Neural cell (in vitro differentiated cells): ENCODE measurements around the gene COL4A2. TPM values are rescaled to one million over a fixed set of nuclear protein-coding genes. Genes with fewer than 3 reads are reported as not detected.
"Not testable (repeated sequence)": the region's sequence is repeated elsewhere in the genome, so short reads cannot be mapped to it uniquely, and the experiment has no call there.

Source experiments
- H2AFZ ChIP-seq: fragments of 200-600, 300-800 bp; sonication (generic), shearing (Covaris generic); 2 replicates; pipeline ENCODE4 v1.6.0; 2014; ENCODE audit warnings: low read depth, mild to moderate bottlenecking, antibody characterized with exemption, low read length, moderate library complexity
- H3F3A ChIP-seq: fragments of 200-600 bp; shearing (Covaris generic); 2 replicates; pipeline ENCODE4 v1.6.1; 2016; ENCODE audit warnings: mild to moderate bottlenecking, moderate library complexity, mixed read lengths, antibody characterized with exemption, low read length; ENCODE audit not compliant: insufficient read depth, poor library complexity, severe bottlenecking
- H3K27ac ChIP-seq: fragments of 200-600, 300-800 bp; sonication (generic), shearing (Covaris generic); 2 replicates; pipeline ENCODE4 v1.5.1; 2014; ENCODE audit warnings: mild to moderate bottlenecking, low read length, moderate library complexity
- H3K27me3 ChIP-seq: fragments of 300-800, 200-600 bp; sonication (generic), shearing (Covaris generic); 2 replicates; pipeline ENCODE4 v1.6.0; 2014; ENCODE audit warnings: mild to moderate bottlenecking, low read depth, low read length, moderate library complexity; ENCODE audit not compliant: insufficient read depth
- H3K36me3 ChIP-seq: fragments of 300-800, 200-600 bp; sonication (generic), shearing (Covaris generic); 2 replicates; pipeline ENCODE4 v1.5.1; 2014; ENCODE audit warnings: mild to moderate bottlenecking, antibody characterized with exemption, low read length, moderate library complexity; ENCODE audit not compliant: insufficient read depth
- H3K4me2 ChIP-seq: fragments of 300-800, 200-600 bp; sonication (generic), shearing (Covaris generic); 2 replicates; pipeline ENCODE4 v1.6.0; 2014; ENCODE audit warnings: mild to moderate bottlenecking, low read length
- H3K4me3 ChIP-seq: fragments of 300-800, 200-600 bp; sonication (generic), shearing (Covaris generic); 2 replicates; pipeline ENCODE4 v1.5.1; 2014; ENCODE audit warnings: mild to moderate bottlenecking, low read length, moderate library complexity
- H3K79me2 ChIP-seq: fragments of 200-600 bp; shearing (Covaris generic); replicated peaks from 2 replicates; pipeline ENCODE4 v1.6.0; 2014; ENCODE audit warnings: mild to moderate bottlenecking, low read length, moderate library complexity; ENCODE audit not compliant: insufficient read depth
- H3K9ac ChIP-seq: fragments of 300-800, 200-600 bp; sonication (generic), shearing (Covaris generic); 2 replicates; pipeline ENCODE4 v1.6.1; 2016; ENCODE audit warnings: mild to moderate bottlenecking, low read length, mixed read lengths
- H3K9me2 ChIP-seq: fragments of 200-600 bp; shearing (Covaris generic); 2 replicates; pipeline ENCODE4 v1.6.1; 2016; ENCODE audit warnings: mild to moderate bottlenecking, low read length, mixed read lengths; ENCODE audit not compliant: insufficient read depth
- H3K9me3 ChIP-seq: fragments of 200-600, 300-800 bp; sonication (generic), shearing (Covaris generic); 2 replicates; pipeline ENCODE4 v1.6.1; 2016; ENCODE audit warnings: mild to moderate bottlenecking, mixed run types, low read length, moderate library complexity, mixed read lengths
- H4K20me1 ChIP-seq: fragments of 200-600 bp; shearing (Covaris generic); 2 replicates; pipeline ENCODE4 v1.6.1; 2016; ENCODE audit warnings: mild to moderate bottlenecking, mixed run types; ENCODE audit not compliant: insufficient read depth
- EP300 ChIP-seq: fragments of 450-650 bp; conservative IDR thresholded peaks from 2 replicates; pipeline ENCODE4 v1.6.1; 2014; ENCODE audit warnings: antibody characterized with exemption, mild to moderate bottlenecking, moderate library complexity; ENCODE audit not compliant: poor library complexity, severe bottlenecking
- EZH2 ChIP-seq: fragments of 200-600, 300-800 bp; shearing (Covaris generic), sonication (generic); IDR thresholded peaks from 2 replicates; pipeline ENCODE4 v1.6.1; 2014; ENCODE audit warnings: antibody characterized with exemption, low read length, borderline replicate concordance, mild to moderate bottlenecking; ENCODE audit not compliant: insufficient read depth, poor library complexity, severe bottlenecking
- MXI1 ChIP-seq: fragments of 450-650 bp; conservative IDR thresholded peaks from 2 replicates; pipeline ENCODE4 v1.6.1; 2014; ENCODE audit warnings: antibody characterized with exemption, mild to moderate bottlenecking; ENCODE audit not compliant: poor library complexity, severe bottlenecking
- POLR2AphosphoS5 ChIP-seq: IDR thresholded peaks from 2 replicates; pipeline ENCODE4 v1.6.1; 2012
- RAD21 ChIP-seq: fragments of 450-650 bp; conservative IDR thresholded peaks from 2 replicates; pipeline ENCODE4 v1.6.1; 2014; ENCODE audit warnings: antibody characterized with exemption, mild to moderate bottlenecking, moderate library complexity
- SMC3 ChIP-seq: fragments of 450-650 bp; conservative IDR thresholded peaks from 2 replicates; pipeline ENCODE4 v1.6.1; 2014; ENCODE audit warnings: antibody characterized with exemption, mild to moderate bottlenecking, moderate library complexity; ENCODE audit not compliant: poor library complexity
- TAF1 ChIP-seq: IDR thresholded peaks from 2 replicates; pipeline ENCODE4 v1.6.1; 2012; ENCODE audit warnings: low read depth
- polyA plus RNA-seq: library from polyadenylated mRNA; depleted of rRNA; stranded (reverse); fragments of >200 nt; gene quantifications from 2 replicates; pipeline ENCODE4 v1.2.3, GENCODE V29; 2014
- TF ChIP-seq, protein P1 (sequence below): IDR thresholded peaks from 2 replicates; pipeline ENCODE4 v1.6.1; 2012; ENCODE audit warnings: borderline replicate concordance
- TF ChIP-seq, protein P2 (sequence below): fragments of 450-650 bp; IDR thresholded peaks from 2 replicates; pipeline ENCODE4 v1.5.1; 2014; ENCODE audit warnings: antibody characterized with exemption, mild to moderate bottlenecking, moderate library complexity; ENCODE audit not compliant: poor library complexity, severe bottlenecking

The COL4A2 gene
- polyA plus RNA-seq, 1 donor from 2014 or later = 30.8 TPM

DNA sequence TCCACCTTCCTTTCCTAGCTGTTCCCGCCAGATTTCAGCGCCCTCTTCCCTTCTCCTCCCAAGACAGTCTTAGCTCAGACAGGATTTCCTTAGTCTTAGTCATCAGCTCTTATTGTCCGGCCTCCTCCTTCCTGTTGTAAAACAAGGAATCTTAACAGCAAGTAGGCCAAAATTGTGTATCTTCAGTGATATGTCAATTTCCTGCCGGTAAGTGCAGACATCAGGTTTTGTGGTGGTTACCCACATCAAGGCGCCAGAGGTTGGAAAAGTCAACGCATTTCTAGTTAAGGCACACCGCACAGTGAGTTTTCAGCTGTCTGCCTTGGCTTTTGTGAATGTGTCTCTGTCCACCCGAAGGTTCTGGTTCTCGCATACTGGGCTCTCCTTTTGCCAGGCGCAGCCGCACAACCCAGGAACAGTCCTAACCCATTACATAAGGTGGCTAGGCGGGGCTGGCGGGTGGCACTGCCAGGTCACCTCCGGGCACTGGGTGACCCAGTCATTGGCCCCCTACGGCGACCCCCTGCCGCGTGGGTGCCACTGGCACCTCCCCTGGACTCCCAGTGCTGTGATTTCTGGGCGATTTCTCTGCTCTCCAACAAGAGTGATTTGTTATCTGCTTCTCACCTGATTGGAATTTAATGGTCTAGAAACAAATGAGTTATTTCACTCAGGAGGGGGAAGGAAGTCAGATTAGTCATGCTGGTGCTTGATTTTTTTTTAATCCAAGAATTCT lies 12.9 kb downstream of the COL4A2 start:
- TF ChIP-seq POLR2AphosphoS5 = no peak
- no peak for TF ChIP-seq EP300
- TF ChIP-seq SMC3 = no peak
- TF ChIP-seq, protein P1, sequence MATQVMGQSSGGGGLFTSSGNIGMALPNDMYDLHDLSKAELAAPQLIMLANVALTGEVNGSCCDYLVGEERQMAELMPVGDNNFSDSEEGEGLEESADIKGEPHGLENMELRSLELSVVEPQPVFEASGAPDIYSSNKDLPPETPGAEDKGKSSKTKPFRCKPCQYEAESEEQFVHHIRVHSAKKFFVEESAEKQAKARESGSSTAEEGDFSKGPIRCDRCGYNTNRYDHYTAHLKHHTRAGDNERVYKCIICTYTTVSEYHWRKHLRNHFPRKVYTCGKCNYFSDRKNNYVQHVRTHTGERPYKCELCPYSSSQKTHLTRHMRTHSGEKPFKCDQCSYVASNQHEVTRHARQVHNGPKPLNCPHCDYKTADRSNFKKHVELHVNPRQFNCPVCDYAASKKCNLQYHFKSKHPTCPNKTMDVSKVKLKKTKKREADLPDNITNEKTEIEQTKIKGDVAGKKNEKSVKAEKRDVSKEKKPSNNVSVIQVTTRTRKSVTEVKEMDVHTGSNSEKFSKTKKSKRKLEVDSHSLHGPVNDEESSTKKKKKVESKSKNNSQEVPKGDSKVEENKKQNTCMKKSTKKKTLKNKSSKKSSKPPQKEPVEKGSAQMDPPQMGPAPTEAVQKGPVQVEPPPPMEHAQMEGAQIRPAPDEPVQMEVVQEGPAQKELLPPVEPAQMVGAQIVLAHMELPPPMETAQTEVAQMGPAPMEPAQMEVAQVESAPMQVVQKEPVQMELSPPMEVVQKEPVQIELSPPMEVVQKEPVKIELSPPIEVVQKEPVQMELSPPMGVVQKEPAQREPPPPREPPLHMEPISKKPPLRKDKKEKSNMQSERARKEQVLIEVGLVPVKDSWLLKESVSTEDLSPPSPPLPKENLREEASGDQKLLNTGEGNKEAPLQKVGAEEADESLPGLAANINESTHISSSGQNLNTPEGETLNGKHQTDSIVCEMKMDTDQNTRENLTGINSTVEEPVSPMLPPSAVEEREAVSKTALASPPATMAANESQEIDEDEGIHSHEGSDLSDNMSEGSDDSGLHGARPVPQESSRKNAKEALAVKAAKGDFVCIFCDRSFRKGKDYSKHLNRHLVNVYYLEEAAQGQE = no peak
- TF ChIP-seq RAD21 = no peak
- TF ChIP-seq, protein P2, sequence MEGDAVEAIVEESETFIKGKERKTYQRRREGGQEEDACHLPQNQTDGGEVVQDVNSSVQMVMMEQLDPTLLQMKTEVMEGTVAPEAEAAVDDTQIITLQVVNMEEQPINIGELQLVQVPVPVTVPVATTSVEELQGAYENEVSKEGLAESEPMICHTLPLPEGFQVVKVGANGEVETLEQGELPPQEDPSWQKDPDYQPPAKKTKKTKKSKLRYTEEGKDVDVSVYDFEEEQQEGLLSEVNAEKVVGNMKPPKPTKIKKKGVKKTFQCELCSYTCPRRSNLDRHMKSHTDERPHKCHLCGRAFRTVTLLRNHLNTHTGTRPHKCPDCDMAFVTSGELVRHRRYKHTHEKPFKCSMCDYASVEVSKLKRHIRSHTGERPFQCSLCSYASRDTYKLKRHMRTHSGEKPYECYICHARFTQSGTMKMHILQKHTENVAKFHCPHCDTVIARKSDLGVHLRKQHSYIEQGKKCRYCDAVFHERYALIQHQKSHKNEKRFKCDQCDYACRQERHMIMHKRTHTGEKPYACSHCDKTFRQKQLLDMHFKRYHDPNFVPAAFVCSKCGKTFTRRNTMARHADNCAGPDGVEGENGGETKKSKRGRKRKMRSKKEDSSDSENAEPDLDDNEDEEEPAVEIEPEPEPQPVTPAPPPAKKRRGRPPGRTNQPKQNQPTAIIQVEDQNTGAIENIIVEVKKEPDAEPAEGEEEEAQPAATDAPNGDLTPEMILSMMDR = no peak
- no peak for TF ChIP-seq EZH2
- no peak for TF ChIP-seq TAF1
- no peak for TF ChIP-seq MXI1
- Histone ChIP-seq H3K9me2 (no peaks in the 10 kb centered on the region), H3K27ac (no peak overlapping the region), H4K20me1 (no peaks in the 10 kb centered on the region), H3K9ac (no peak overlapping the region), H3K36me3 (no peaks in the 10 kb centered on the region), H3K4me2 (no peak overlapping the region), H3K4me3 (no peak overlapping the region), H2AFZ (no peak overlapping the region), H3K9me3 (no peaks in the 10 kb centered on the region), H3F3A (no peaks in the 10 kb centered on the region), H3K79me2 (no peaks in the 10 kb centered on the region), H3K27me3 (no peaks in the 10 kb centered on the region)

DNA sequence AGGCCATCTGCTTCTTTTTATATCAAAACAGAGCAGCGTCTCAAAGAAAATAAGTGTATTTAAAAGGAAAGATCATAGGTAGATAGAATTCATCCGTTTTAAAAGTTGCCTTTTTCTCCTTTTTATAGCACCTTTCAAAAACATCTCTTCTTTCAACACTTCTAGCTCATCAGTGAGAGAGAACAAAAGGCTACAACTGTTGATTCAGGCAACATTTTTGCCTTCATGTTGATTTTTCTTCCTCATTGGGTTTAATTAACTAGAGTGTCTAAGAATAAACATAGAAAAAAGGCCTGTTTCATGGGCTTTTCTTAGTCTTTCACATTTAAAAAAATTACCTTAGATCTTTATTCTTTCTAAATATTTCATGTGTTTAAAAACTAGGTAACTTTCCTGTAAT lies 13.6 kb downstream of the COL4A2 start:
- H3K36me3 ChIP-seq = no peaks in the 10 kb centered on the region
- no peaks in the 10 kb centered on the region for H3K27me3 ChIP-seq
- no peak overlapping the region for H3K27ac ChIP-seq
- no peaks in the 10 kb centered on the region for H4K20me1 ChIP-seq
- H3K4me2 ChIP-seq = no peak overlapping the region
- H3K9me2 ChIP-seq = no peaks in the 10 kb centered on the region
- H3K4me3 ChIP-seq = no peak overlapping the region
- TF ChIP-seq POLR2AphosphoS5 (no peak), EP300 (no peak), MXI1 (no peak), EZH2 (no peak)
- TF ChIP-seq, protein P1 = no peak
- no peak overlapping the region for H3K9ac ChIP-seq
- H3K79me2 ChIP-seq = no peaks in the 10 kb centered on the region
- H2AFZ ChIP-seq = no peak overlapping the region
- no peaks in the 10 kb centered on the region for H3F3A ChIP-seq
- no peaks in the 10 kb centered on the region for H3K9me3 ChIP-seq

DNA sequence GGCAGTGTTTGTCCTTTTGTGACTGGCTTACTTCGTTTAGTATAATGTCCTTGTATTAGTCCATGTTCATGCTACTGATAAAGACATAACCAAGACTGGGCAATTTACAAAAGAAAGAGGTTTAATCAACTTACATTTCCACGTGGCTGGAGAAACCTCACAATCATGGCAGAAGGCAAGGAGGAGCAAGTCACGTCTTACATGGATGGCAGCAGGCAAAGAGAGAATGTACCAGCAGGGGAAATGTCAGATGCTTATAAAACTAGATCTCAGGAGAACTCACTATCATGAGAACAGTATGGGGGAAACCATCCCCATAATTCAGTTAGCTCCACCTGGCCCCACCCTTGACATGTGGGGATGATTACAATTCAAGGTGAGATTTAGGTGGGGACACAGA lies 14.5 kb downstream of the COL4A2 start:
- not testable (repeated sequence) for H3K79me2 ChIP-seq, H3K27me3 ChIP-seq, H3K9ac ChIP-seq, H3F3A ChIP-seq, H3K4me3 ChIP-seq, H3K9me2 ChIP-seq, H3K36me3 ChIP-seq, H3K27ac ChIP-seq, H3K9me3 ChIP-seq, H4K20me1 ChIP-seq, H2AFZ ChIP-seq, H3K4me2 ChIP-seq
